Right lobe of liver (tissue), 4 donors: ENCODE data around the gene UBE2H.

ENCODE experiments used
- POLR2A ChIP-seq: fragments of 450-650 bp; IDR thresholded peaks from one replicate; pipeline ENCODE4 v1.6.1; 2017; ENCODE audit warnings: antibody characterized with exemption, mild to moderate bottlenecking
- TF ChIP-seq, protein P1 (sequence below), 4 donors: fragments of 200-600 bp in 3 of 4; fragments of 450-650 bp in 1 of 4; IDR thresholded peaks; one replicate each; pipeline versions ENCODE4 v1.5.1 to v1.8.0; 2016 to 2022; ENCODE audit warnings: antibody characterized with exemption in 4 of 4, mild to moderate bottlenecking in 2 of 4
- donor health status: DM: no; HTN: no; CAD: no.
- donor health status: DM: no; HTN: no; CAD: no.
- donor health status: DM: no; HTN: yes; CAD: no.

- TF ChIP-seq, protein P1, sequence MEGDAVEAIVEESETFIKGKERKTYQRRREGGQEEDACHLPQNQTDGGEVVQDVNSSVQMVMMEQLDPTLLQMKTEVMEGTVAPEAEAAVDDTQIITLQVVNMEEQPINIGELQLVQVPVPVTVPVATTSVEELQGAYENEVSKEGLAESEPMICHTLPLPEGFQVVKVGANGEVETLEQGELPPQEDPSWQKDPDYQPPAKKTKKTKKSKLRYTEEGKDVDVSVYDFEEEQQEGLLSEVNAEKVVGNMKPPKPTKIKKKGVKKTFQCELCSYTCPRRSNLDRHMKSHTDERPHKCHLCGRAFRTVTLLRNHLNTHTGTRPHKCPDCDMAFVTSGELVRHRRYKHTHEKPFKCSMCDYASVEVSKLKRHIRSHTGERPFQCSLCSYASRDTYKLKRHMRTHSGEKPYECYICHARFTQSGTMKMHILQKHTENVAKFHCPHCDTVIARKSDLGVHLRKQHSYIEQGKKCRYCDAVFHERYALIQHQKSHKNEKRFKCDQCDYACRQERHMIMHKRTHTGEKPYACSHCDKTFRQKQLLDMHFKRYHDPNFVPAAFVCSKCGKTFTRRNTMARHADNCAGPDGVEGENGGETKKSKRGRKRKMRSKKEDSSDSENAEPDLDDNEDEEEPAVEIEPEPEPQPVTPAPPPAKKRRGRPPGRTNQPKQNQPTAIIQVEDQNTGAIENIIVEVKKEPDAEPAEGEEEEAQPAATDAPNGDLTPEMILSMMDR (IDR thresholded peaks at IDR 0.05): peak; percentile 54 to 97 (median 92)
- TF ChIP-seq POLR2A: no peak
Measured at GRCh38 chr7:129825209-129825970, 127.4 kb downstream of the UBE2H start.
